SK-N-MC (cell line): ENCODE data around the gene PPHLN1.

ENCODE experiments used
- DNase-seq: peaks from one replicate; pipeline ENCODE4 v3.0.0-alpha.2; 2011; ENCODE audit warnings: low read depth, low spot score
- H3K27ac ChIP-seq: fragments of 200-600 bp; sonication (generic); 2 replicates; pipeline ENCODE4 v1.5.1; 2016; ENCODE audit warnings: mixed run types
- H3K36me3 ChIP-seq: fragments of 200-600 bp; sonication (generic); 2 replicates; pipeline ENCODE4 v1.6.1; 2017; ENCODE audit warnings: antibody characterized with exemption, low read length, mixed read lengths; ENCODE audit not compliant: insufficient read depth
- H3K4me3 ChIP-seq: fragments of 200-600 bp; sonication (generic); 2 replicates; pipeline ENCODE4 v1.5.1; 2016
- H3K9ac ChIP-seq: fragments of 200-600 bp; sonication (generic); 2 replicates; pipeline ENCODE4 v1.8.0; 2017; ENCODE audit warnings: mixed run types, mixed read lengths; ENCODE audit not compliant: insufficient read length
- H3K9me3 ChIP-seq: fragments of 200-600 bp; sonication (generic); 2 replicates; pipeline ENCODE4 v1.6.1; 2017; ENCODE audit warnings: low read depth, mild to moderate bottlenecking, antibody characterized with exemption, low read length, moderate library complexity, mixed read lengths
- EZH2 ChIP-seq: fragments of 200-600 bp; sonication (generic); IDR thresholded peaks from one replicate; pipeline ENCODE4 v1.6.1; 2017; ENCODE audit warnings: antibody characterized with exemption
- FOXP2 ChIP-seq: optimal IDR thresholded peaks from 2 replicates; pipeline ENCODE3; 2011; ENCODE audit warnings: mild to moderate bottlenecking, moderate library complexity; ENCODE audit not compliant: insufficient read depth; ENCODE audit errors: extremely low read length, control extremely low read depth
- POLR2AphosphoS5 ChIP-seq: IDR thresholded peaks from 2 replicates; pipeline ENCODE4 v1.6.1; 2012; ENCODE audit warnings: mild to moderate bottlenecking, low read depth, low read length, borderline replicate concordance

PPHLN1 gene

GRCh38 chr12:42432517-42433140, 106.7 kb downstream of the PPHLN1 start:
- Histone ChIP-seq H3K9me3 (no peaks in the 10 kb centered on the region), H3K36me3 (peaks cover 16% of the 10 kb centered on the region), H3K27ac (no peak overlapping the region), H3K4me3 (no peak overlapping the region), H3K9ac (no peak overlapping the region)
- no peak for TF ChIP-seq EZH2
- no peak for TF ChIP-seq FOXP2
- no peak for TF ChIP-seq POLR2AphosphoS5
- no peak for DNase-seq

DNA sequence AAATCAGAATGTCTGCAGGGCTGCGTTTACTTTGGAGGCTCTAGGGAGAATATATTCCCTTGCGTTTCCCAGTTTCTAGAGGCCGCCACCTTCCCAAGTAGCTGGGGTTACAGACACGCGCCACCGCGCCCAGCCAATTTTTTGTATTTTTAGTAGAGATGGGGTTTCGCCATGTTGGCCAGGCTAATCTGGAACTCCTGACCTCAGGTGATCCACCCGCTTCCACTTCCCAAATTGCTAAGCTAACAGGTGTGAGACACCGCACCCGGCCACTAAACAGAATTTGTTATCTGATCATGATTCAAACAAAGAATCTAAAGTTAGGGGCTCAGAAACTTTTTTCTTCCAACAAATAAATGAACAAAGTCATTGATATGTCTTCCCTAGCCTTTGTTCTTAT, 114.6 kb downstream of the PPHLN1 start:
- TF ChIP-seq FOXP2 = no peak
- no peak for TF ChIP-seq EZH2
- no peak for TF ChIP-seq POLR2AphosphoS5
- no peak for DNase-seq
- no peaks in the 10 kb centered on the region for H3K9me3 ChIP-seq
- H3K27ac ChIP-seq = no peak overlapping the region
- no peak overlapping the region for H3K4me3 ChIP-seq
- no peak overlapping the region for H3K9ac ChIP-seq
- H3K36me3 ChIP-seq = peaks cover 40% of the 10 kb centered on the region

- no peak for DNase-seq
- Histone ChIP-seq H3K27ac (no peak overlapping the region), H3K9ac (no peak overlapping the region), H3K4me3 (no peak overlapping the region), H3K9me3 (no peaks in the 10 kb centered on the region), H3K36me3 (peaks cover 45% of the 10 kb centered on the region)
- no peak for TF ChIP-seq POLR2AphosphoS5
- TF ChIP-seq FOXP2 = no peak
- TF ChIP-seq EZH2 = no peak
Measured at GRCh38 chr12:42442311-42442759, 116.4 kb downstream of the PPHLN1 start.

DNA sequence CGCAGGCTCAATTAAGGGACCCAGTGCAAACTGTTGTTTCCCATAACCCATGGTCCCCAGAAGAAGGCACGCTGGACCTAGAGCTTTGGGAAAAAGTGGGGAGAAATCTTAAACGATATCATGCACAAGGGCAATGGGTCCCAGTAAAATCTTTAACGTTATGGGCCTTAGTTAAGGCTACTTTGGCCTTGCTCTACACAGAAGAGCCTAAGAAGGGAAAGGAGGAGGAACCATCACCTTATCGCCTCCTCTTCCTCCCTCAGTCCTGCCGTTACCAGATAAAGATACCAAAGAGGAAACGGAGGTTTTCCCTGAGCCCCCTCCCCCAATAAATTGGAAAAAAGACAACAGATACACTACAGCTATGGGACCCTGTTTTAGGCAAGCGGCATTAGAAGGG, 116.9 kb downstream of the PPHLN1 start:
- H3K4me3 ChIP-seq = no peak overlapping the region
- no peak for DNase-seq
- peaks cover 48% of the 10 kb centered on the region for H3K36me3 ChIP-seq
- no peak overlapping the region for H3K27ac ChIP-seq
- no peak overlapping the region for H3K9ac ChIP-seq
- TF ChIP-seq POLR2AphosphoS5 = no peak
- no peak for TF ChIP-seq FOXP2
- no peak for TF ChIP-seq EZH2
- no peaks in the 10 kb centered on the region for H3K9me3 ChIP-seq

DNA sequence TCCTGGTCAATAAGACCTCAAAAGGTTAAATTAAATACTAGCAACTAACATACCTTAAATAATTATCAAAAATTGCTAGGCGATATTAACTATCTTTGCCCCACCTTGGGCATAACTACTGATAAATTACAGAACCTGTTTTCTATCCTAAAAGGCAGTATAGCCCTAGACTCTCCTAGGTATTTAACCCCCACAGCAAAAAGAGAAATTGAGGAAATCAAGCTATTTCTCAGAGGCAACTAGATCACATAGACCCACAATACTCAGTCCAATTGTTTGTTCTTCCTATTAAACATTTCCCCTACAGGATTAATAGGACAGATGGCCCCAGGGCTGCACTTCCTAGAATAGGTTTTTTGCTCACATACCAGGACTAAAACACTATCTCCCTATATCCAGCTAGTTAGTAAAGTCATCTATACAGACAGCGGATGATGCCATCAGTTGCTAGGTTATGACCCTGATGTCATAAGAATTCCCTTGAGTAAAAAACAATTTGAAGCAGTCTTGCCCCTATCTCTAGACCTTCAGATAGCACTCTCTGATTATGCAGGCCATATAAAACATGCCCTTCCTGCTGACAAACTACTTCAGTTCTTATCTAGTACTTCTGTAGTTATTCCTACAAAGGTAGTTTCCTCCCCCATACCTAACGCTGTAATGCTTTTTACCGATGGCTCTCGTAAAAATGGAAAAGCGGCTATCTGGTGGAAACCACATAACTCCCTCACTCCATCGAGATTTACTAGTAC, 118.4 kb downstream of the PPHLN1 start:
- Histone ChIP-seq H3K4me3 (no peak overlapping the region), H3K27ac (no peak overlapping the region), H3K9me3 (no peaks in the 10 kb centered on the region), H3K36me3 (peaks cover 58% of the 10 kb centered on the region), H3K9ac (no peak overlapping the region)
- TF ChIP-seq POLR2AphosphoS5 = no peak
- DNase-seq = no peak

DNA sequence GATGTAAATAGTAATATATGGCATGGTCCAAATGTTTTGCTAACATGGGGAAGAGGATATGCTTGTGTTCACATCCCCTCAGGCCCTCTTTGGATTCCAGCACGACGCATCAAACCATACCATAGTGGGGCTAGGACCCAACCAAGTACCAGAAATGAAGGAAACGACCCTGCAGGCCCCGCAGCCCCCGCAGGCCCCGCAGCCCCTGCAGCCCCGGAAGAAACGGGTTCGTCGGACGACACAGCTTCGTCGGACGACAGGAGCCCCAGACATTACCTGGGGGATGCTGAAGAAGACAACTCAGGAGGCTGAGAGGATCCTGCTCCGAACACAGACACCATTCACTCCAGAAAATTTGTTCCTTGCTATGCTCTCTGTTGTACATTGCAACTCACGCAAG, 119.9 kb downstream of the PPHLN1 start:
- no peak for DNase-seq
- H3K36me3 ChIP-seq = peaks cover 58% of the 10 kb centered on the region

GRCh38 chr12:42446761-42447160, 120.8 kb downstream of the PPHLN1 start:
- Histone ChIP-seq H3K9ac (peak overlapping the region; percentile 48), H3K9me3 (no peaks in the 10 kb centered on the region), H3K36me3 (peaks cover 50% of the 10 kb centered on the region), H3K27ac (peak overlapping the region; percentile 91), H3K4me3 (peak overlapping the region; percentile 42)
- DNase-seq = peak; percentile 63
- TF ChIP-seq FOXP2 = peak; percentile 90
- TF ChIP-seq EZH2 = no peak

More for the DNA sequence above, 119.9 kb downstream of the PPHLN1 start:
- Histone ChIP-seq H3K9ac (no peak overlapping the region), H3K9me3 (no peaks in the 10 kb centered on the region), H3K4me3 (no peak overlapping the region), H3K27ac (peak overlapping the region; percentile 91)
- TF ChIP-seq FOXP2 (no peak), EZH2 (no peak), POLR2AphosphoS5 (no peak)

GRCh38 chr12:42447371-42447786, 121.4 kb downstream of the PPHLN1 start:
- no peak for TF ChIP-seq FOXP2
- no peak for TF ChIP-seq POLR2AphosphoS5
- TF ChIP-seq EZH2 = no peak

More at GRCh38 chr12:42447371-42447786, 121.4 kb downstream of the PPHLN1 start:
- H3K9ac ChIP-seq = peak overlapping the region; percentile 48
- H3K36me3 ChIP-seq = peaks cover 44% of the 10 kb centered on the region
- peak overlapping the region; percentile 42 for H3K4me3 ChIP-seq
- no peaks in the 10 kb centered on the region for H3K9me3 ChIP-seq
- no peak for DNase-seq
- peak overlapping the region; percentile 91 for H3K27ac ChIP-seq
